DMS153 treated with DMSO at 0.1 percent for 48 hours (cell line): Measurements from ENCODE around the gene VSIG8.
"Not testable (repeated sequence)": the region's sequence is repeated elsewhere in the genome, so short reads cannot be mapped to it uniquely, and the experiment has no call there.

ENCODE experiments used
- DNase-seq: peaks from one replicate; lab custom pipeline; 2025; ENCODE audit not compliant: unreplicated experiment; lab: John Stamatoyannopoulos, UW

VSIG8 gene, protein sequence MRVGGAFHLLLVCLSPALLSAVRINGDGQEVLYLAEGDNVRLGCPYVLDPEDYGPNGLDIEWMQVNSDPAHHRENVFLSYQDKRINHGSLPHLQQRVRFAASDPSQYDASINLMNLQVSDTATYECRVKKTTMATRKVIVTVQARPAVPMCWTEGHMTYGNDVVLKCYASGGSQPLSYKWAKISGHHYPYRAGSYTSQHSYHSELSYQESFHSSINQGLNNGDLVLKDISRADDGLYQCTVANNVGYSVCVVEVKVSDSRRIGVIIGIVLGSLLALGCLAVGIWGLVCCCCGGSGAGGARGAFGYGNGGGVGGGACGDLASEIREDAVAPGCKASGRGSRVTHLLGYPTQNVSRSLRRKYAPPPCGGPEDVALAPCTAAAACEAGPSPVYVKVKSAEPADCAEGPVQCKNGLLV

DNA sequence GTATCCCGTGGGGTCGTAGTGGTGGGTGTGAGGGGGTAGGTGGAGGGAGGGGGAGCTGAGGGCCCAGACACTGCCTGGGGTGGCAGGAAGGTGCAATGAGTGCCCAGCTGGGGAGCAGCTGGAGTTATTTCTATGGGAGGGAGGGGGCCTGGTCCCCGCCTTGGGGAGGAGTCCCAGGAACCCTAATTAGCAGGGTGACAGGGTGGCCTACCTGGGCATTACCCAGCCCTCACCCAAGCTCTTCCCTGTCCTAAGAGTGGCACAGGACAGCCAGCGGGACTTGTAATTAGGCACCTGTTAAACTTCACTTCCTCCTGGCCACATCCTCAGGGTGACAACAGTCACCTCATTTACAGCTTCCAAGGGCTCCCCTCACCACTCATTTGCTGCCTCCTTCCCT lies at the start of gene VSIG8:
TSS of gene VSIG8 (minus strand) at position 101 of the 400 bp plus-strand sequence. CDS start 136 bp downstream, outside the sequence.
- DNase-seq, result no peak

DNA sequence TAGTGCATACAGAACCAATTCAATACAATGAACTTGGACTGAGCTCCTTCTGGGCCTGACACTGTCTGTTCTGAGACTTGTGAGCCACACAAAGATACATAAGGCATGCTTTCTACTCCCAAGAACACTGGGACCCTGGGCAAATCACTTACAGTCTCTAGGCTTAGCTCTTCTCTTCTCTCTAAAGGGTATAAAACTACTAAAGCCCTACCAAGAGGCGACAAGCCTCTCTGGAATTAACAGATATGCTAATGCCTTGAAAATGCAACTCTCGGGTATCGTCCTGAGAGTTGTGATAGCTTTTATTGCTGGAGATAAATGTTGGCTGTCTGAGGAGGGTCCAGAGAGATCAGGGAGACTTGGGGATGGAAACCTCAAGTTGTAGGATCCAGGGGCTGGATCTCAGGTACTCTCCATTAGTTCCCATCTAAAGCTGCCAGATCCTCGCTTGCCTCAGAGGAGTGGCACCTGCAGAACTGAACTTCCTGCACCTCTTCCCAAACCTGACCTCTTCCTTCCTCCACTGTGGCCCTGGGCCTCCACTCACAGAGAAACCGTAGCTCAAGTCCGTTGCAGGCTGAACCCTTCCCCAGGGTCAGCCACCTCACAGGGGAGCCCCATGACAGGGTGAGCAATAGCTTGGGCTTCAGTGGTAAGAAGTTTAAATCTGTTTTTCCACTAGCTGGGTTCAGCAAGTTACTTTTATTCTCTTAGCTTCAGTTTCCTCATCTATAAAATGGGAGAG lies 49.0 kb upstream of the VSIG8 start:
- no peak for DNase-seq

DNA sequence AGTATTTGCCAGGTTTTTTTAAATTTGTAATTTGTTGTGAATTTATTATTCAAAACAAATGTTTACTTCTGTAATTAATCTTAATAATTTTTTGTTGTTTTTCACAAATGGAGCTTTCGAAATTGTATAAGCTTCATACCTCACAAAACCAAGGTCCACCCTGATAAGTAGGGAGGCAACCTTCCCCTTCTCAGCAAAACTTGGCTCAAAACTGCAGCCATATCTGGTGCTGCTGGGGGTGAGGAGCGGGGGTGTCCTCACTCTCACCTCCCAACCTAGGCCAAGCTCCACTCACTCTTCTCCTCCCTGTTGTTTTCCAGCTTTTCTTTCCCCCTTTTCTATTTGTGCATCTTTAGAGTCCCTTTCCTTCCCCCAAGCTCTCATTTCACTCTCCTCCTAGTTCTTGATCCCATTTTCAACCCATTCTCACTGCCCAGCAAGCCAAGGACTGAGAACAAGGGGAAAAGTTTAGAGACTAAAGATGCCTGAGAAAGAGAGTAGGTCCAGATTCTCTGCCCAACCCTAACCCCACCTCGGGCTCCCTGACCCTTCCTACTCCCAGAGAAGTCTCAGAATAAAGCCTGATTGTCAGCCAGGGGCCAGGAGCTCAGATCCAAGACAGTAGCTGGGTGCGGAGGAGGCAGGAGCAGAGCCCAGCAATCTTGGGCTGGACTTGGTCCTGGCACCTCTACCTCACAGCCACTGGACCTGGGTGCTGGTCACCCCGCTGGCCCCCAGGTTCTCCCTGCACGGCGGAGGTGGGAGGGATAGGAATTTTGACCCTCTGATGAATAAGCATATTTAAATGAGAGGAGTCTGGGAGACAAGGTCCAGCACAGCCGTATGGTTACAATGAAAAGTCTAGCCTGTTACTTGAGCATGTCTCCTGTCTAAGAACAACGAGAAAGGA lies 45.8 kb upstream of the VSIG8 start:
- DNase-seq, result no peak

DNA sequence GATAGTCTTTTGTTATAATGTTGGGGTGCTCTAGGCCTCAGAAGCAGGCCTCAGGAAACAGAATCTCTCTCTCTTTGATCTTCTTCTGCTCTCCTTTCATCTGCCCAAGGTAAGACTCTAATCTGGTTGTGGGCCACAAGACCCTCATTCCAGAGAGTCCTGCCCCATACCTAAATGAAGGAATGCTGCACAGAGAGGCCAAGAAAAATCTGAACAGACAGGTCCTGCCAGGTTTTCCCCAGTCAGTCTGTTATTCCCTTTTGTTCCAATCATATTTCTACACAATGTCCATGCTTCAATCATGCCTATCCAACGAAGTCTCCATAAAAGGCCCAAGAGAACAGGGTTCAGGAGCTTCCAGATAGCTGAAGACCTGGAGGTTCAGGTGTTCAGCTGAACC lies 44.5 kb upstream of the VSIG8 start:
- no peak for DNase-seq

DNA sequence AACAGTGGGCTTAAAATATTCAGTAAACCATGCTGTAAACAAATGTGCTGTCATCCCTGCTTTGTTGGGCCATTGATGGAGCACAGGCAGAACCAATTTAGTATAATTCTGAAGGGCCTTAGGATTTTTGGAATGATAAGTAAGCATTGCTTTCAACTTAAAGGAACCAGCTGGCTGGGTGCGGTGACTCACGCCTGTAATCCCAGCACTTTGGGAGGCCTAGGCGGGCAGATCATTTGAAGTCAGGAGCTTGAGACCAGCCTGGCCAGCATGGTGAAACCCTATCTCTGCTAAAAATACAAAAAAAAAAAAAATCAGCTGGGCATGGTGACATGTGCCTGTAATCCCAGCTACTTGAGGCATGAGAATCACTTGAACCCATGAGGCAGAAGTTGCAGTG lies 41.6 kb upstream of the VSIG8 start:
- not testable (repeated sequence) for DNase-seq

DNA sequence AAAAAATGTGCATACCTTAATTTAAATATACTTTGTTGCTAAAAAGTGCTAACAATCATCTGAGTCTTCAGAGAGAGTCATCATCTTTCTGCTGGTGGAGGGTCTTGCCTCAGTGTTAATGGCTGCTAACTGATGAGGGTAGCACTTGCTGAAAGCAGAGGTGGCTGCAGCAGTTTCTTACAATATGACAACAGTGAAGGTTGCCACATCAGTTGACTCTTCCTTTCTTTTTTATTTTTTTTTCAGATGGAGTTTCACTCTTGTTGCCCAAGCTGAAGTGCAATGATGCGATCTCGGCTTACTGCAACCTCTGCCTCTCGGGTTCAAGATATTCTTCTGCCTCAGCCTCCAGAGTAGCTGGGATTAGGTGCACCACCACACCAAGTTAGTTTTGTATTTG lies 40.1 kb upstream of the VSIG8 start:
- DNase-seq, result no peak

DNA sequence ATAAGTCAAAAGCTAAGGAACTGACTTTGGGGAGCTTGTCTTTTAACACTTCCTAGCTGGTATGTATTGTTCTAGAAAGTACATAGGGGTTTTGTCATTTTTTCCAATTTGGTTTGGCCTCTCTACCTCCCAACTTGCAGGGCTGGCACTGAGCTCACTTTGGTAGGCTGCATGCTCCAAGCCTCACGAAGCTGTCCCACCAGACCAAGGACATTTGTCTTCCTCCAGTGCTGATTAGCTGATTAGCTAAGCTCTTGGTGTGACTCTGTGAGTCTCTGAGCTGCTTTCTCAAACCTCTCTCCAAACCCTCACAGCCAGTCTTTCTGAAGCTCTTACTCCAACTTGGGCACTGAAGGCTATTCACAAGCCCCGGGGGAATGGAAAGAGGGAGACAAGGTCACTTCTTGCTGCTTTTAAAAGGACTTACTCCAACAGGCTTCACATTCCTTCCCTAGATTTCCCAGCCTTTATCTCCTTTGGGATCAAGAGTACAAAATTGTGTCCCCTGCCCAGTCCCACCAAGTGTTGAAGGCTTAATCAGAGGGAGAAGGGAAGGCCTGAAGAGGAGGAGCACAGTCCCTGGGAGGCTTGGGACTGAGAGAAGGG lies 38.4 kb upstream of the VSIG8 start:
- no peak for DNase-seq

DNA sequence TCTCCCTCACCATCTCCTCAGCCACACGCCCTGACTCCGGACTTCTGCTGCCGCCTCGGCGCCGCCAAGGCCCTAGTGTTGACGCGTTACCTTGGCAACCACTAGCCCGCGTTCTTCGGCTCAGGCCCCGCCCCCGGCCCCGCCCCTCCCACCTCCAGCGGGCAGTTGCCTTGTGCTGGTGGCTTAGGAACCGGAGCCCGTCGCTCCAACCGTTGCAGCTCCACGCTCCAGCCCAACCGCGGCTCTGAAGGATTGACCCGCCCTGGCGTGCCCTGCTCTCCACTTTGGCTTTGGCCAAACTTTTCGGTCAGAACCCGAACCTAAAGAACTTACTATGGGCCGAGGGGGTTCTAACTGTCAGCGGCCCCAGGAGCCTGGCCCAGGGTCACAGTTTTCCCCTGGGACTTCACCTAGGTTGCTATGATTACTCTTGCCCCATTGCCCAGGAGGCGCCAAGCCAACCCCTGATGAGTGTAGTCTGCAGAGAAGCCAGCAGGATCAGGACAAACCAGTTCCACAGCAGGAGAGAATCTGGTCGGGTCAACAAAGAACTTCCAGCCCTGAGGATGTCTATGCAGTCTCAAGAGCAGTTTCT lies 37.7 kb upstream of the VSIG8 start, which contains the start of gene CFAP45:
TSS of gene CFAP45 (minus strand) at position 80 of the 595 bp plus-strand sequence. CDS start at position 13, 67 bp downstream.
- peak; percentile 89 for DNase-seq

DNA sequence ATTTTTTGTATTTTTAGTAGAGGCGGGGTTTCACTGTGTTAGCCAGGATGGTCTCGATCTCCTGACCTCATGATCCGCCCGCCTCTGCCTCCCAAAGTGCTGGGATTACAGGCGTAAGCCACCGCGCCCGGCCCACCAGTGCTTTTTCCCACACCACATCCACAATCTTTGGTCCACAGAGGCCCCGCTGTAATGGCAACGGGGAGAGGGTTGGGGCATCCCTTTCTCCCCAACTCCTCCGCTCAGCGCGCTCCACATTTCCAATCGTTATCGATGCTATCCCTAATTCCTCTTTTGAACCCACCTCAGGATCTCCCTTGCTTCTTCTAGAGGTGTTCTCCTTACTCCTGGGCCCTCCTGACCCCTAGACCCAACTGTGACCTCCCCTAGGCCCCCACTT lies 37.2 kb upstream of the VSIG8 start:
- DNase-seq, result not testable (repeated sequence)

DNA sequence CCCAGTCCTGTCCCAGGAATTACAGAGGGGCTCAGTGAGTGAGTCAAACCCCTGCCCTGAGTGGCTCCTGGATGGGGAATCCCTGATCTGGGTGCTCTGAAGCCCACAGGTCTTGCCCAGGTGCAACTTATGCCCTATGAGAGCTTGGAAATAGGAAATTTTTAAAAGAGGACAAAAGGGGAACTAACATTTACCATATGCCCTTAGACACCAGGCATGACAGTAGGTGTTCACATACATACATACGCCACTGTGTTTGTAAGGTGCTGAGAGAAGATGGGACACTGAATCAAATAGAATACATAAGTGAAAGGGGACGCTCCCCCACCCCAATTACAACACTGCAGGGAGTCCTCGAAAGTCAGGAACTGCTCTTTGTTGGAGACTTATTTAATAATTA lies 36.1 kb upstream of the VSIG8 start:
- DNase-seq, result no peak

DNA sequence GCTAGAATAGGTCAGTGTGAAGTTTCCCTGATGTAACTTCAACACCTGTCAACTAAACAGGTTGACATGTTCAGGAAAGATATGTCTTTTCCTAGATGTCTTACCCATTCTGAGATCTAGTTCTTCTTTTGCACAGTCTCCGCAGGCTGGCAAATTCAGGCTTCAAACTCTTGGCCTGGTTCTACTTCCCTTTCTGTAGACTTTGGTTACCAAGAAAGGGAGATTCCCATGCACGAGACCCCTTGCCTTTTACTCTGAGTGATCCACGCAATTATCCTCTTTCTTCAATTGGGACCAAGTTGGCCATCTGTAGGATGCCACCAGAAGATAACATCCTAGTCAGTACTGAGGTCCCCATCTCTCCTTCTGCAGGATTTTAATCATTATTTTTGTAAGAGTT lies 35.5 kb upstream of the VSIG8 start:
- no peak for DNase-seq

DNA sequence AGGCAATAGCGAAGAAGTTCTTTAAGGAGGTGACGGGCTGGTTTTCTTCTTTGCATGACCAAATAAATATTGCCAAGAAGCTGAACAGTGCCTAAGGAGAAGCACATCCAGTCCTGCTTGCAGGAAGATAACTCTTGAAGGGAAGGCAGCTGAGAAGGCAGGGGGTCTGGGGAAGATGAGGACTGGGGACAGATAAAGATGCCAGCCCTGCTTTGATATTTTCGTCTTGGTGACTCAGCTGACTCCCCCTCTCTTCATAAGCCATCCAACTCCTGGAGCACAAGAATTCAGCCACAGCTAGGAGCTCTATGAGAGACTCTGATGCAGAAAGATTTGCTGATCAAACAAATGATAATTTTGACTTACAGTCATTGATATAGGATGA lies 34.1 kb upstream of the VSIG8 start:
- no peak for DNase-seq

DNA sequence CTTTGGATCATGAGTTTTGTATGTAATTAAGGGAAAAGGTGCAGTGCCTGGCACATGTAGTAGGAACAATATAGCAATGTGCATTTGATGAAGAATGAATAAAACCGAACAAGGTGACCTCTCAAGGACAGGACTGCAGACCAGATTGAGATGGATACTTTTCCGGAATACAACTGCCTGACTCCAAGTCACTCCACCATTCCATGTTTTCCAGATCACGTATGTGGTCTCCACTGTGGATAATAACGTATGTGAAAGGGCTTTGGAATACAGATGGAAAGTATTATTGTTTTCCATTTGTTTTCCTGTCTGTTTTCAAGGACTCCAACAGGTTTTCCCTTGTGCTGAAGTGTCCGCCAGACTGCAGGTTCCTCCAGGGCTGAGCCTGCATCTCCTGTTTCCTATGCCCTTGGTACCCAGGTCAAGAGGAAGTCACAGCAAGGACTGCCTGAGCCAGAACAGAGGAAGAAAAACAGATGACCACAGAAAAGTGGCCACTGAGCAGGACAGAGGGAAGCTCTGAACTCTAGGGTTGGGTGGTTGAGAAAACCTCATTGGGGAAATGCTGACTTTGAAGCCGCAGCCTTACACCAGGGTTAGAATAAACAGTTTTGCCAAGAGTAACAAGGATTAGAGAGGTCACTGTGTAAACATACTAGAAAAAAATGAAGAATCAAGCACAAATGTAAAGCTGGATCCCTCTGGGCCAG lies 33.5 kb upstream of the VSIG8 start:
- DNase-seq, result no peak

DNA sequence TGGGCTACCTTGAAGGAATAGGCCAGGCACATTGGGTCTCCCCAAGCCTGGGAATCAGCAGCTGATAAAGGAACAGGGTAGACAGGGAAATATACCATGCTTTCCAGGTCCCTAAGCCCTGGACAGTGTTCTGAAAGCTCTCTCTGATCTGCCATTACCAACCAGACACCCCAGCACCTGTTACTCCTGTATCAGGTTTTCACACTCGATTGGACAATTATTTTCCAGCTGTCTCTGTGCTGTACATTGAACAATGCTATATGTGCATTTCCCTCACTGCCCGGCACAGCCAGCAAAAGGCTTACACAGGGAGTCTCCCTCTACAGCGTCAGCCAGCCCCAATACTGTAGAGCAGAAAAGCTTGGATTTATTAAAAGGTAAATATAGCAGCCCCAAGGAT lies 32.8 kb upstream of the VSIG8 start:
- DNase-seq, result no peak

DNA sequence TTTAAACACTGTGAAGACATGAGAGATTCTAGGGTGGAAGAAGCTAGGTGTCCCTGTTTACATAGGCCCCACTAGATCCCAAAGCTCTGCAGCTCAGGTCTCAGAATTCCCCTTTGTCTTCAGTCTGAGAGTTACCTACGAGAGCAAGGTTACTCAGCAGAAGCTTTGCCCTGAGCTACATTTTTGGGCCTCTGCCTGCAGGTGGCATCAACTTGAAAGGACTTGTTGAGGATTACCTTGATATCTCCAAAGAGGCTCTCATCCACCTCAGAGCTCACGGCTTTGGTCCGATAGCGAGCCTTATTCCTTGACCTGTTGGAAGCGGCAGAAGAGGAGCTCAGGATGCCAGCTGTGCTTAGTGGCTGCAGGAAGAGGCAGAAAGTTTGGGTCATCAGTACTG lies 30.5 kb upstream of the VSIG8 start:
- no peak for DNase-seq

DNA sequence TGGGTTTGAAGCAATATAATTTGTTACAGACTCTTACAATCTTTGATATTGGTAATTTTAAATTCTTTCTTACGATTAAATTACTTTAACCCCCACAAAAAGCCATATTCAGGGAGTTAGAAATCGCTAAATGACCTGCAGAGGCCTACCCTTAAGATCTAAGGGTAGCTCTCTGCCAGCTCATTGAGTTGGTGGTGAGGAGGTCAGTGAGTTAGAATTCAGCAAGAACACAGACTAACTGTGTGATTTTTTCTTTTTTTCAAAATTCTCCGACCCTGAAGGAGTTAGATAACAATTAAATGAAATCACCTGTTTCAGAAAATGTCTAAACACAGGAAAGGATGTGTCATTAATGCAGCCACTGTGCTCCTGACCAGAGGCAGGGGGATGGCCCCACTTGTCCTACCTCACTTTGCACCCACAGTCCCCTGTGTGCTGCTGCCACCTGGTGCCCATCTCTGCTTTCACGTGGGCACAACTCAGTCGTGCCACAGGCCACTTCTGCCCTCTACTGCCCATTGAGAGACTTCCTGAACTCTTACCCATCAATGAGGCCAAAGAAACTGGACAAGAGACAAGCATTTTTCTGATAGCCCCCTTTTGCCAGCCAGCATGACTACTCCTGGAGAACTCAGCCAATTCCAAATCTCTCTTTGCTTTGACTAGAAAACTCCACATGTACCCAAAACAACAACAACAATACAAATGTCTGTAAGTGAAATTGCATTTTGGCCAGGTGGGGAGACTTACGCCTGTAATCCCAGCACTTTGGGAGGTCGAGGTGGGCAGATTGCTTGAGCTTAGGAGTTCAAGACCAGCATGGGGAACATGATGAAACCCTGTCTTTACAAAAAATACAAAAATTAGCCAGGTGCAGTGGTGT lies 29.1 kb upstream of the VSIG8 start:
- peak; percentile 95 for DNase-seq

DNA sequence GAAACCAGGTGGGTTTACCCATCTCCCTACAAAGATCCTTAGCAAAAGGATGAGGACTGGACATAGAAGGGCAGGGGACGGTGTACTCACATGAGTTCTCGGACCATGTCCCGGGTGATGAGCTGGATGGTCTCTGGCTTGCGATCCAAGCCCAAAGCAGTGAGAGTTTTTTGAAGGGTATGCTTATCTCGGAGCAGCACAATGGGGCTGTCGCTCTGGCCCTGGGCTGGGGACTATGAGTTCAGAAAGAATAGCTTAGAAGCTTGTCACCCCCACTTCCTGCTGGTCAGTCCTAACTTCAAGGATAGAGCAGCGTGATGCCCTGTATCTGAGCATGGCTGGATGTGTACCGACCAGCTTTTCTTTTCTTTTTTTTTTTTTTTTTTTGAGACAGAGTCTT lies 27.9 kb upstream of the VSIG8 start:
- DNase-seq, result no peak

DNA sequence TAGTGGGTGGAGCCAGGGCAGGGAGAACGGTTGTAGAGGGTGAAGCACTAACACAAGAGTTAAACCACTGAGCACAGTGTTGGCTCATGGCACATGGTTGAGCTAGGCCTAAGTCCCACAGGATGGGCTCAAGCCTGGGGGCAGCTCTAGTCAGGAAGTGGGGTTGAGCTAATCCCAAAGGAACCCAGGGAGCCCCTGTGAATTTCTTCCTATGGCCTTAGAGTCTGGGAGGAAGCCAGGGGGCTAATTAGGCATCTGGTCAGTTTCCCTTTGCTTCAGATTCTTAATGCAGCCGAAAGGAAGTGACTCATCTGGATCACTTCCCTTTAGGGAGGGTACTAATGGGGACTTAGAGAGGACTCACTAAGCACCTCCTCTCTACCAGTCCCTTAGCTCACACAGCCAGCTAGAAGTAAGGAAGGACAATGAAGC lies 27.4 kb upstream of the VSIG8 start:
- no peak for DNase-seq

DNA sequence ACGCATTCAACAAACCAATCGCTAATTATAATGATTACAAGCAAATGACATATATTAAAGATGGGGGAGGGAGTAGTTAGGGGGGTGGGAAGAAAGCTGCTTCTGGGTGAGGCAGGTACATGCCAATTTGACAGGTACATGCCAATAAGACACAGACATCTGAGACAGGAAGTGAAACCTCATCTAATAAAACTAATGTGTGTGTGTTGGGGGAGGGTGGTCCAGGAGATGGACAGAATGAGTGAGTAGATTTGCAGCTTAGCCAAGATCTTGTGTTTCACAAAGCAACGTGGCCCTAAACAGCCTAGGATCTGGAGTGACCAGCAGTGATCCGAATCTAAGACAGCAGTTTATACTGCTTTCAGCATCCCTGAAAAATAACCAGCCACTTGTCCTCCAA lies 26.7 kb upstream of the VSIG8 start:
- DNase-seq, result no peak
